Mammary epithelial cell (primary cell): ENCODE results near the gene TYW1B.
"Not testable (repeated sequence)": the region's sequence is repeated elsewhere in the genome, so short reads cannot be mapped to it uniquely, and the experiment has no call there.

Source experiments
- EZH2 ChIP-seq: IDR thresholded peaks from 2 replicates; pipeline ENCODE4 v1.6.1; 2012; ENCODE audit warnings: low read length, inconsistent platforms, borderline replicate concordance
- TF ChIP-seq, protein P1 (sequence below), 2 donors: IDR thresholded peaks in 1 of 2; conservative IDR thresholded peaks in 1 of 2; 2 replicates each; pipeline ENCODE4 v1.5.1; 2011 to 2012; ENCODE audit warnings: inconsistent platforms in 2 of 2, low read length in 2 of 2, mild to moderate bottlenecking in 2 of 2, control low read depth in 1 of 2, low read depth in 1 of 2; ENCODE audit not compliant: insufficient read depth in 1 of 2; ENCODE audit errors: extremely low read depth in 1 of 2

DNA sequence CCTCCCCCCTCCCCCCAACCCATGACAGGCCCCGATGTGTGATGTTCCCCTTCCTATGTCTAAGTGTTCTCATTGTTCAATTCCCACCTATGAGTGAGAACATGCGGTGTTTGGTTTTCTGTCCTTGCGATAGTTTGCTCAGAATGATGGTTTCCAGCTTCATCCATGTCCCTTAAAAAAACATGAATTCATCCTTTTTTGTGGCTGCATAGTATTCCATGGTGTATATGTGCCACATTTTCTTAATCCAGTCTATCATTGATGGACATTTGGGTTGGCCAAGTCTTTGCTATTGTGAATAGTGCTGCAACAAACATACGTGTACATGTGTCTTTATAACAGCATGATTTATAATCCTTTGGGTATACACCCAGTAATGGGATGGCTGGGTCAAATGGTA, 107.1 kb downstream of the TYW1B start:
- TF ChIP-seq, protein P1, sequence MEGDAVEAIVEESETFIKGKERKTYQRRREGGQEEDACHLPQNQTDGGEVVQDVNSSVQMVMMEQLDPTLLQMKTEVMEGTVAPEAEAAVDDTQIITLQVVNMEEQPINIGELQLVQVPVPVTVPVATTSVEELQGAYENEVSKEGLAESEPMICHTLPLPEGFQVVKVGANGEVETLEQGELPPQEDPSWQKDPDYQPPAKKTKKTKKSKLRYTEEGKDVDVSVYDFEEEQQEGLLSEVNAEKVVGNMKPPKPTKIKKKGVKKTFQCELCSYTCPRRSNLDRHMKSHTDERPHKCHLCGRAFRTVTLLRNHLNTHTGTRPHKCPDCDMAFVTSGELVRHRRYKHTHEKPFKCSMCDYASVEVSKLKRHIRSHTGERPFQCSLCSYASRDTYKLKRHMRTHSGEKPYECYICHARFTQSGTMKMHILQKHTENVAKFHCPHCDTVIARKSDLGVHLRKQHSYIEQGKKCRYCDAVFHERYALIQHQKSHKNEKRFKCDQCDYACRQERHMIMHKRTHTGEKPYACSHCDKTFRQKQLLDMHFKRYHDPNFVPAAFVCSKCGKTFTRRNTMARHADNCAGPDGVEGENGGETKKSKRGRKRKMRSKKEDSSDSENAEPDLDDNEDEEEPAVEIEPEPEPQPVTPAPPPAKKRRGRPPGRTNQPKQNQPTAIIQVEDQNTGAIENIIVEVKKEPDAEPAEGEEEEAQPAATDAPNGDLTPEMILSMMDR (conservative IDR thresholded peaks at IDR 0.05 in 1 of 2, IDR thresholded peaks at IDR 0.05 in 1 of 2; ENCODE audit: extremely low read depth in 1 of 2, insufficient read depth in 1 of 2, low read depth in 1 of 2, low read length in 2 of 2), result not testable (repeated sequence)
- not testable (repeated sequence) for TF ChIP-seq EZH2
